Right renal cortex interstitium (tissue), 3 donors: ENCODE results near the gene PPP2R3A. TPM values are rescaled to one million over a fixed set of nuclear protein-coding genes. Genes with fewer than 3 reads are reported as not detected.
"Not testable (repeated sequence)": the region's sequence is repeated elsewhere in the genome, so short reads cannot be mapped to it uniquely, and the experiment has no call there.

ENCODE experiments used
- DNase-seq, 3 donors: peaks; one replicate each; pipeline ENCODE4 v3.0.0-alpha.2; 2013; ENCODE audit warnings: low read depth in 3 of 3, low spot score in 2 of 3
- polyA plus RNA-seq, 3 donors: library from polyadenylated mRNA; unstranded; fragments of 120-200 nt; gene quantifications; one replicate each; pipeline ENCODE4 v1.2.1, GENCODE V29; 2013; ENCODE audit not compliant: insufficient read length in 3 of 3

The PPP2R3A gene, protein sequence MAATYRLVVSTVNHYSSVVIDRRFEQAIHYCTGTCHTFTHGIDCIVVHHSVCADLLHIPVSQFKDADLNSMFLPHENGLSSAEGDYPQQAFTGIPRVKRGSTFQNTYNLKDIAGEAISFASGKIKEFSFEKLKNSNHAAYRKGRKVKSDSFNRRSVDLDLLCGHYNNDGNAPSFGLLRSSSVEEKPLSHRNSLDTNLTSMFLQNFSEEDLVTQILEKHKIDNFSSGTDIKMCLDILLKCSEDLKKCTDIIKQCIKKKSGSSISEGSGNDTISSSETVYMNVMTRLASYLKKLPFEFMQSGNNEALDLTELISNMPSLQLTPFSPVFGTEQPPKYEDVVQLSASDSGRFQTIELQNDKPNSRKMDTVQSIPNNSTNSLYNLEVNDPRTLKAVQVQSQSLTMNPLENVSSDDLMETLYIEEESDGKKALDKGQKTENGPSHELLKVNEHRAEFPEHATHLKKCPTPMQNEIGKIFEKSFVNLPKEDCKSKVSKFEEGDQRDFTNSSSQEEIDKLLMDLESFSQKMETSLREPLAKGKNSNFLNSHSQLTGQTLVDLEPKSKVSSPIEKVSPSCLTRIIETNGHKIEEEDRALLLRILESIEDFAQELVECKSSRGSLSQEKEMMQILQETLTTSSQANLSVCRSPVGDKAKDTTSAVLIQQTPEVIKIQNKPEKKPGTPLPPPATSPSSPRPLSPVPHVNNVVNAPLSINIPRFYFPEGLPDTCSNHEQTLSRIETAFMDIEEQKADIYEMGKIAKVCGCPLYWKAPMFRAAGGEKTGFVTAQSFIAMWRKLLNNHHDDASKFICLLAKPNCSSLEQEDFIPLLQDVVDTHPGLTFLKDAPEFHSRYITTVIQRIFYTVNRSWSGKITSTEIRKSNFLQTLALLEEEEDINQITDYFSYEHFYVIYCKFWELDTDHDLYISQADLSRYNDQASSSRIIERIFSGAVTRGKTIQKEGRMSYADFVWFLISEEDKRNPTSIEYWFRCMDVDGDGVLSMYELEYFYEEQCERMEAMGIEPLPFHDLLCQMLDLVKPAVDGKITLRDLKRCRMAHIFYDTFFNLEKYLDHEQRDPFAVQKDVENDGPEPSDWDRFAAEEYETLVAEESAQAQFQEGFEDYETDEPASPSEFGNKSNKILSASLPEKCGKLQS (N-terminal part only)
- polyA plus RNA-seq = 10 to 100 TPM; 23.2 to 26.9 (median 24.5) TPM

DNA sequence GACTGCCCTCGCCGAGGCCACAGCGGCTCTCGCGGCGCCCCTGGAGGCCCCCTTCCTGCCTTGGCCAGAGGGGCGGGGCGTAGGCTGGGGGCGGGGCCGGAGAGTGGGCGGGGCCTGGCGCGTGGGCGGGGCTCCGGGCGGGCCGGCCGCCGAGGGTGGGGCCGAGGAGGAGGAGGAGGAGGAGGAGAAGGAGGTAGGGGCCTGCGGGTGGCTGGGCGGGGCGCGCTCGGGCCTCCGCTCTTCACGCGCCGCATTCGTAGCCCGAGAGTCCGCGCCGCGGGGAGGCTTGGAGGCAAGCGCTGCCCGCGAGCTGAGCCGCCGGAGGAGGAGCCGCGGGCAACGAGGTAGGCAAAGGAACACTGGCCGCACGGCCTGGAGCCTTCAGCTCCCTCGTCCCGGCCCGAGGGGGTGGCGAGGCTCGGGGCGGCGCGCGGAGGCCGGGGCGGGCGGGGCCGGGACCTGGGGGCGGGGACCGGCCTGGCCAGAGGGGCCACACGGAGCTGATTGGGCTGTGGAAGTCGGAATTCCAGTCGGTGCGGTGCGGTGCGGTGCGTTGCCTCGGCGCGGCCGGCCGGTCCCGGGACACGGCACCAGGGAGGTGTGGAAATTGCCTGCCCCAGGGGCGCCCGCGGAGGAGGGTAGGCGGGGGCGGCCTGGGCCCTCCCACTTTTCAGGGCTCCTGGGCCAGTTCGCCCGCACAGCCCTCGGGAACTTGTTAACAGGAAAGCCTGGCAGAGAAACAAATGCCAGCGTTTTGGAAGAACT, at the start of gene PPP2R3A:
PPP2R3A (plus strand) TSS at position 223 of the 765 bp plus-strand sequence. CDS start 35,771 bp downstream, outside the sequence.
- DNase-seq = peak; percentile 38 to 67 (median 65)

- DNase-seq = no peak
These were observed 49.2 kb upstream of the PPP2R3A start for GRCh38 chr3:135916310-135916709.

DNA sequence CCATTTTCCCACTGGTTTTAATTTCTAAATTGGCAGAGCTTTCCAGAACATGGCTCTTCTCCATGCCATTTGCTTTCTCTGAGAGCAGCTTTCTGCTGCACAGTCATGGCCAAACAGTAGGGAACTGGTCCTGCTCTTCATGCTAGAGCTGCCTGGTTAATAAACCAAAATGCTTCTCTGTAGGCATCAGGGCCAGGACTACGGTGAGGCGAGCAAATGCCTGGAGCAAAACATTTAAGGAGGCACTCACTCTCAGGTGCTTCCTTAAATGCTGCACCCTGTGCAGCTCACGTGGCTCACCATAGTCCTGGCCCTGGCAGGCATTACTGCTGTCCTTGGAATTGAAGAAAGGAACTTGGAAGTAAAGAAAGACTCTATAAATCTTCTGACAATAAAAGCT, 48.5 kb upstream of the PPP2R3A start:
- DNase-seq = no peak

DNA sequence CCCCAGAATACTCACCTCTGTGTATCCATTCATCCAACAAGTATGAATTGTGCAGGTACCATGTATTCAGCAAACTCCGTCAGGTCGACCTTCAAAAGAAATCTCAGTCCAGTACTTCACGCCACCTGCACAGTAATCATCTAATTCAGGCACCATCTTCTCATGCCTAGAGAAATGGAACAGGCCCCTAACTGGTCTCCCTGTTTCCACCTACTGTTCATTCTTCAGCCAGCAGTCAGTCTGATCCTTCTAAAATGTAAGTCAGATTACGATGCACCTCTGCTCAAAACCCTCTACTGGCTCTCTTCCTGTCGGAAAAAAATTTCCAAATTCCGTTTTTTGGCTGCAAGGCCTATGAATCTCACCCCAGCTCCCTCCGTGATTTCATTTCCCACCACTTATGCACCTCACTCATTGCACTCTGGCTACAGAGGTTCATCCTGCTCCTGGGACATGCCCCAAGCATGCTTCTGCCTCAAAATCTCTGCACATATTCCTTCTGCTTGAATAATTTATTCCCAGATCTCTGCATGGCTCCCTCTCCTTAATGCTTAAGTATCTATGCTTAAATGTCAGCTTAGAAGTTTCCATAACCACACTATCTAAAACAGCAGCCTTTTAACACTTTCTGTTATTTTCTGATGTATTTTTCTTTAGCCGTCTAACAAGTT, 47.5 kb upstream of the PPP2R3A start:
- DNase-seq = no peak

DNA sequence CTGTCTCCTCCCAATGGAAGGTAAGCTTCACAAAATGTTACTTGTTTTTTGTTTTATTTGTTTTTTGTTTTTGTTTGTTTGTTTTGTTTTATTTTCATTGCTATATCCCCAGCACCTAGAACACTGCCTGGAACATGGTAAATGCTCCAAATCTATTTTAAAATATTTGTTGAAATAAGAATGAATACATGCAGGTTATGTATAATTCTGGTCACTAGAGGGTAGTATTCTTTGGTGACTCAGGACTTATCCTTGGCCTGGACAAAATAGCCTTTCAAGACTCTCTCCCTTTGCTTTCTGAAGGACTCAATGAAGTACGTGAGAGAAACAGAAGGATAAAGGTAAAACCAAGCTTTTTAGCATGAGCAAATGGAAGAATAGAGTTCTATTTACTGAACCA, 46.9 kb upstream of the PPP2R3A start:
- no peak for DNase-seq

DNA sequence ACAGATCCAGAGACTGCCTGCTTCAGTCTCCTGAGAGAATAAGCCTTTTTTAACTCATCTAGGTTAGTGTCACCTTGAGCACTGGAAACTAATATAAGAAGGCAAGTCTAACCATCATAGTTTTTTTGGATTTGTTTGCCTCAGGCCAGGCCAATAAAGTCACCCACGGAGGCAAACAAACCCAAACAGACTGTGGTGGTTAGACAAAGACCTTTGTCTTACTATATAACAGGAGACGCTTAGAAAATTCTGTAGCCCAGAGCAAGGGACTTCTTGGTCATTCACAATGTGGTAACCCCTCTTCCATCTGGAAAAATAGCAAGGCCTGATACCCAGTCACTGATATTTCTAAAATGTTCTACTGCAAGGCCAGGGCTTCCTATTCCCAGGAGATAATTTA, 45.3 kb upstream of the PPP2R3A start:
- no peak for DNase-seq

- no peak for DNase-seq
These were observed 42.7 kb upstream of the PPP2R3A start for GRCh38 chr3:135922903-135923250.

GRCh38 chr3:135924506-135924905, 41.0 kb upstream of the PPP2R3A start:
- no peak for DNase-seq

GRCh38 chr3:135926664-135927063, 38.9 kb upstream of the PPP2R3A start:
- DNase-seq = no peak

GRCh38 chr3:135927155-135927554, 38.4 kb upstream of the PPP2R3A start:
- no peak for DNase-seq

- DNase-seq = no peak
These were observed 35.9 kb upstream of the PPP2R3A start for GRCh38 chr3:135929670-135930069.

DNA sequence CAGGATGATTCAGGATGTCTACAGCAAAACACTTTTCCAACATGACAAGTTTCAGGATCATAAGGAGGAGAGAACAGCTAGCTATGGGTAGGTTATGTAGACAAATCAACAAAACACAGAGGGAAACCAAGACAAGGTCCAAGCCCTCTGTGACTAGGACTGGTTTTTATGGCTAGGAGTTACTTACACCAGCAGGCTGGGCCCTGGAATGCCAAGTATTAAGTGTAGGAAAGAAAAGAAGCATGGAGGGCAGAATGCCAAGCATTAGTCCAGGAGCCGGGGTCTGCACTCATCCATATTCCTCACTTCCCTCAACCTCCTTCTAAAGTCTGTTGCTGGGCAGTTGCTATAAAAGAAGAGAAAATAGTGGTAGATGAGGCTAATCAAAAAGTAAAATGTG, 35.3 kb upstream of the PPP2R3A start:
- no peak for DNase-seq

- not testable (repeated sequence) for DNase-seq
These were observed 30.4 kb upstream of the PPP2R3A start for GRCh38 chr3:135935171-135935570.

DNA sequence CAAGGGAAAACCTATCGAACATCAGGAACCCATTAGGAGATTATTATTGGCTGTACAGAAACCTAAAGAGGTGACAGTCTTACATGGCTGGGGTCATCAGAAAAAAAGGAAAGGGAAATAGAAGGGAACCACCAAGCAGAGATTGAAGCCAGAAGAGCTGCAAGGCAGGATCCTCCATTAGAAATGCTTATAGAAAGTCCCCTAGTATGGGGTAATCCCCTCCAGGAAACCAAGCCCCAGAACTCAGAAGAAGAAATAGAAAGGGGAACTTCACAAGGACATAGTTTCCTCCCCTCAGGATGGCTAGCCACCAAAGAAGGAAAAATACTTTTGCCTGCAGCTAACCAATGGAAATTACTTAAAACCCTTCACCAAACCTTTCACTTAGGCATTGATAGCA, 27.8 kb upstream of the PPP2R3A start:
- DNase-seq = not testable (repeated sequence)

DNA sequence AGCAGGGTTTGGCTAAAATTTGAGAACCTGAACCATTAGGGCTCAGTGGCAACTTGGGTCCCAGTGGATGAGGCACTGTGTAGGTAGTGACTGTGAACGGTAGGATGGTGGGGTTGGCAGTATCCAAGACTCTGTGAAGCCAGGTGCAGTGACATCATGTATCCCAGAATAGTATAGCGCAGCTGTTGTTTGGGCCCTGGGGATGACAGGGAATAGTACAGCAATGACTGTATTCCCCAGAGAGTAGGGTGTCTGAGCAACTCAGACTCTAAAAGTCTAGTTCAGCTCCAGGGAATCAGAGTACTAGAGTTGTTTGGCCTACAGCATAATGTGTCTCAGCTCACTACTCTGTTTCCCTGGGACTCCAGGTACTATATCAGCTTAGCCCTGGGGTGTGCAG, 20.7 kb upstream of the PPP2R3A start:
- DNase-seq = no peak

DNA sequence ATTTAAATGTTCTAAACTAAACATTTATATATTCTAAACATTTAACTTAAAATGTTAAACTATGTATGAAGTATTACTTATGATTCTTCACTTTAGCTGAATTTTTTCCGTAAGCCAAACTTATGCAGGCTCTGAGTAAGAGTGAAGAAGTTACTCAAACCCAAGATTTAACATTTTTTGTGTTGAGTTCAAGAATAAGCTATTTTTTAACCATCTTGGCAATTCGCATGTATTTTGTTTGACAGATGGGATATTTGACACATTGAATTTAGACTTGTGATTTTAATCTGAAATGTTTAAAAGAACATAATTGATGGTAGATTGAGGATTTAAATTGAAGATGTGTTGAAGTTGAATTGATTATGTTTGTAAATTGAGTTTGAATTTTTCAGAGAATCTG, 14.6 kb upstream of the PPP2R3A start:
- no peak for DNase-seq

- DNase-seq = no peak
These were observed 1.2 kb upstream of the PPP2R3A start for GRCh38 chr3:135964160-135964955.

DNA sequence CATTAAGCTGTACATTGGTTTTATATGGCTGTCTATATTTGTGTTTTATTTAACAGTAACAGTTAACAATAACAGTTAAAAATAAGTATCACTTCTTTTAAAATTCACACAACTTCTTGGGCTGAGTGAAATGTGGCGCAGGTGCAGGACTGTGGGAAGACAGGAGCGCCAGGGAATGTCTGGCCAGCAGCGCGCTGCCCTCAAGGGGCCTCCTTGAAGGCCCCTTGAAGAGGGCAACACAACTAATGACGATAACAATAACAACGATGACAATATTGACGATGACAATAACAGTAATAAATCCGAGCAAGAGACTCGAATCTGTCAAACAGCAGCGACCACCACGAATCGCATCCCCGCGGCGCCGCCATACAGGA, 411 bp upstream of the PPP2R3A start:
- peak in 1 of 3 donors; percentile 52 for DNase-seq
